PC-3 (cell line): ENCODE results near the gene CLDN24. TPM values are rescaled to one million over a fixed set of nuclear protein-coding genes. Genes with fewer than 3 reads are reported as not detected.

Source experiments
- ATAC-seq: fragments of 200-7000 bp; cut with Tn5 transposase; 2 replicates; pipeline ENCODE4 v1.9.1; 2020; ENCODE audit warnings: mild to moderate bottlenecking, moderate library complexity
- BruUV-seq: library from RNA; stranded (reverse); fragments of 400-500 nt; replicated peaks from 2 replicates; lab custom pipeline; 2021; lab: Mats Ljungman, UMichigan
- CTCF ChIA-PET: fragments of 300-600 bp; sonication (Branson Sonifier 250); formaldehyde crosslinking; loops from one replicate; lab custom pipeline; 2022; ENCODE audit warnings: antibody characterized with exemption; lab: Charles Lee
- POLR2A ChIA-PET: fragments of 300-600 bp; sonication (Branson Sonifier 250); formaldehyde crosslinking; loops from one replicate; lab custom pipeline; 2022; ENCODE audit warnings: antibody characterized with exemption; ENCODE audit not compliant: unreplicated experiment; lab: Charles Lee
- DNase-seq: peaks from one replicate; pipeline ENCODE4 v3.0.0-alpha.2; 2015
- H2AFZ ChIP-seq: fragments of 300-600 bp; sonication (generic); 2 replicates; pipeline ENCODE4 v1.6.0; 2016; ENCODE audit warnings: antibody characterized with exemption, low read length
- H3F3A ChIP-seq: fragments of 300-600 bp; sonication (generic); one replicate; pipeline ENCODE4 v1.6.0; 2017; ENCODE audit warnings: antibody characterized with exemption, low read length, control low read depth, mild to moderate bottlenecking; ENCODE audit not compliant: unreplicated experiment
- H3K27ac ChIP-seq: fragments of 300-600 bp; sonication (generic); 2 replicates; pipeline ENCODE4 v1.5.1; 2016; ENCODE audit warnings: mild to moderate bottlenecking, low read length
- H3K27me3 ChIP-seq: fragments of 300-600 bp; sonication (generic); 2 replicates; pipeline ENCODE4 v1.6.1; 2016; ENCODE audit warnings: low read length, mixed read lengths
- H3K36me3 ChIP-seq: fragments of 300-600 bp; sonication (generic); 2 replicates; pipeline ENCODE4 v1.6.1; 2016; ENCODE audit warnings: low read depth, mixed run types, low read length, mixed read lengths
- H3K4me1 ChIP-seq: fragments of 300-600 bp; sonication (generic); 2 replicates; pipeline ENCODE4 v1.5.1; 2016; ENCODE audit warnings: low read length; ENCODE audit not compliant: insufficient read depth
- H3K4me2 ChIP-seq: fragments of 300-600 bp; sonication (generic); 2 replicates; pipeline ENCODE4 v1.6.0; 2016; ENCODE audit warnings: low read length
- H3K4me3 ChIP-seq: fragments of 300-600 bp; sonication (generic); 2 replicates; pipeline ENCODE4 v1.5.1; 2016; ENCODE audit warnings: mild to moderate bottlenecking, low read length, mixed read lengths
- H3K79me2 ChIP-seq: fragments of 300-600 bp; sonication (generic); 2 replicates; pipeline ENCODE4 v1.6.1; 2017; ENCODE audit warnings: low read length, mixed read lengths
- H3K9ac ChIP-seq: fragments of 300-600 bp; sonication (generic); 2 replicates; pipeline ENCODE4 v1.6.0; 2016; ENCODE audit warnings: mild to moderate bottlenecking, low read length
- H3K9me2 ChIP-seq: fragments of 300-600 bp; sonication (generic); replicated peaks from 2 replicates; pipeline ENCODE4 v1.6.1; 2016; ENCODE audit warnings: mixed run types, low read length, mixed read lengths
- H3K9me3 ChIP-seq: fragments of 300-600 bp; sonication (generic); 2 replicates; pipeline ENCODE4 v1.6.1; 2016; ENCODE audit warnings: low read length, mixed read lengths
- H4K20me1 ChIP-seq: fragments of 300-600 bp; sonication (generic); 2 replicates; pipeline ENCODE4 v1.6.1; 2016; ENCODE audit warnings: low read length, mixed read lengths
- CTCF ChIP-seq: fragments of 300-600 bp; sonication (generic); conservative IDR thresholded peaks from 2 replicates; pipeline ENCODE4 v1.5.1; 2017; ENCODE audit warnings: antibody characterized with exemption, low read depth, mild to moderate bottlenecking, low read length
- EZH2 ChIP-seq: fragments of 300-600 bp; sonication (generic); IDR thresholded peaks from one replicate; pipeline ENCODE4 v1.6.1; 2017; ENCODE audit warnings: antibody characterized with exemption, mild to moderate bottlenecking, low read length; ENCODE audit not compliant: unreplicated experiment
- EZH2phosphoT487 ChIP-seq: fragments of 300-600 bp; sonication (generic); IDR thresholded peaks from 2 replicates; pipeline ENCODE4 v1.6.1; 2018; ENCODE audit warnings: mild to moderate bottlenecking, antibody characterized with exemption, low read length, borderline replicate concordance
- intact Hi-C: fragments of 100-400 bp; cut with micrococcal nuclease; formaldehyde crosslinking; loops from 2 replicates; pipeline ENCODE4 v1.9.0; 2023
- total RNA-seq: library from RNA; depleted of rRNA; stranded (reverse); fragments of >200 nt; gene quantifications from 2 replicates; pipeline ENCODE4 v1.2.3, GENCODE V29; 2014

CLDN24 gene
- total RNA-seq, 1 experiment from 2014 or later: not detected

DNA sequence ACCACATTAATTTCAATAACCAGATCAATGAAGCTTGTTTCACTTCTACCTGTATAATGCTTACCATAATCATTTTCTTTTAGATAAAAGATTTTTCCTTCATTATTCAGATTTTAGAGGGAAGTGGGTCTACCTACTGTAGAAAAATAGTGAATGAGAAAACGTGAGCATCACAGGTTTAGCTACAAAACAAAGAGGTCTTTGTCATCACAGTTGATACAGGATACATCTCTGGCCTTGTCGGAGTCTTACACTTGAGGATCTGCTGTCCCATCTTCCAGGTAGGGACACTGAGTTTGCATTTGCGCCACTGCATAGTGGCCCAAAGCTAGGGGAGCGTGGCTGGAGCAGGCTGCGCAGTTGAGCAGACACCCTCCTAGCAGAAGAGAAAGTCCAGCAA, 710 bp downstream of the CLDN24 start:
- no peak overlapping the region for H3K27ac ChIP-seq
- CTCF ChIA-PET: no interaction called here
- peaks cover 8% of the 10 kb centered on the region for H3K9me3 ChIP-seq
- no peaks in the 10 kb centered on the region for H3K27me3 ChIP-seq
- no peak for TF ChIP-seq CTCF
- no peak for TF ChIP-seq EZH2phosphoT487
- TF ChIP-seq EZH2: no peak
- no peaks in the 10 kb centered on the region for H4K20me1 ChIP-seq
- POLR2A ChIA-PET: no interaction called here
- no peak overlapping the region for H3K4me3 ChIP-seq
- no peak overlapping the region for H3K4me2 ChIP-seq
- H3F3A ChIP-seq: no peaks in the 10 kb centered on the region
- no peak overlapping the region for H3K9ac ChIP-seq
- ATAC-seq (no peak), DNase-seq (no peak)
- H3K9me2 ChIP-seq: no peaks in the 10 kb centered on the region
- no peak overlapping the region for H2AFZ ChIP-seq
- H3K79me2 ChIP-seq: no peaks in the 10 kb centered on the region
- intact Hi-C loops: no loop called here
- BruUV-seq: no TSS peak
- H3K36me3 ChIP-seq: no peaks in the 10 kb centered on the region; the same call in 1 of the 2 replicates
- no peaks in the 10 kb centered on the region for H3K4me1 ChIP-seq

DNA sequence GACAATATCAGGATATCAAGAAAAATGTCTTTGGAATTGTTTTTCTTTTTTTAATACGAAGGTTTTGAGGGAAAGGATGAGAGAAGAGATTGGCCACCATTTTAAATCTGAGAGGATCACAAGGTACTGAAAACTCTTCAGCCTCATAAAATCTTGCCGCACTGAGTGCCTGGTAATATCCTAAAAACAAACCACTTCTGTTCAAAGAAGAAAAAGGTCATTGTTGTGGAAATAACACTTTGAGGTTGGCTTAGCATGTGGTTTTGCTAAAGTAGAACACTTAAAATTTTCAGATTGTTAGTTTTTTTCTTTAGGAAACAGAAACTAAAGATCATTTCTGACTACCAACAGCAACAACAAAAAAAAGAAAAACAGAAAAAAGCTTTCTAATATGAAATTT, 1.1 kb downstream of the CLDN24 start:
- Histone ChIP-seq H3K27me3 (no peaks in the 10 kb centered on the region), H3K36me3 (no peaks in the 10 kb centered on the region; the same call in 1 of the 2 replicates), H3K4me3 (no peak overlapping the region), H3K4me2 (no peak overlapping the region), H3K9me3 (peaks cover 7% of the 10 kb centered on the region), H3K79me2 (no peaks in the 10 kb centered on the region), H2AFZ (no peak overlapping the region), H3K9me2 (no peaks in the 10 kb centered on the region), H4K20me1 (no peaks in the 10 kb centered on the region), H3K4me1 (no peaks in the 10 kb centered on the region), H3F3A (no peaks in the 10 kb centered on the region), H3K27ac (no peak overlapping the region), H3K9ac (no peak overlapping the region)
- POLR2A ChIA-PET: no interaction called here
- TF ChIP-seq CTCF: no peak
- no peak for TF ChIP-seq EZH2
- TF ChIP-seq EZH2phosphoT487: no peak
- intact Hi-C loops: no loop called here
- no peak for ATAC-seq
- no TSS peak for BruUV-seq
- no peak for DNase-seq
- CTCF ChIA-PET: no interaction called here

DNA sequence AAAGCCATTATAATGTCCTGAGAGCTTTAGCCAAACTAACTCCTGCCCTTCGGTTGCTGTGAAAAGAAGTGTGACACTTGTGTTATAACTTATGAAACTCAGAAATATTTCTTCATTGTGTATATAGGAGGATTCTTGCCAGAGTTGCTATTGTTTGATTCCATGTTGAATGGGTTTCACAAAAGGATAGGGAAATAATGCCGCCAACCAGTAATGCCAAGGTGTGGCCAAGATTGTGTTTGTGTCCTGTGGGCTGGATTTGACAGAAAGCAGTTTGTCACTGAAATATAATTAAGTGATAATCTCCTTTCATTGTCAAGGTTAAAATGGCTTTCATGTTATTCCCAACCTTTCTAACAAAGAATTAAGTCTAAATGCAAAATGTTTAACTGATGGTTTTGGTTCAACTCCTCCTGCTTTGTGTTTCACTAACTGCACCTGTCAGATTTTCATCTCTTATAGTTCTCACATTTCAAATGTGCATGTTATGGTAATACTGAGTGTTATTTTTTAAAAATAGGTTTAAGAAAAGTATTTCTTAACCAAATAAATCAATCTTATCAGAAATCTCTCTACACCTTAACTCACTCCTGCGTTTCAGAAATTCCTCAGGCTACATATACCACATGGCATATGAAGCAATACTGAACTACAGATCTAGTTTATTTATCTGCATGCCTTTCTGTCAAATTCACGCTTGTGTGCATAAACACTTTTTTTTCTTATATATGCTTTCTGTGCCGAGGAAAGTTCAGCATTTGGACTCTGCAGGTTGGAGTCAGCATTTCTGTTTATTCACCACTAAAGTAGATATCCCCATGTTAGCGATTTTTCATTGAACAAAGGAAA, 1.8 kb downstream of the CLDN24 start, which contains the start of gene CLDN22:
Gene CLDN22 (minus strand): TSS at position 66 of the 849 bp plus-strand sequence. CDS start 58 bp downstream, at position 8.
- intact Hi-C loops: no loop called here
- Histone ChIP-seq H3K9ac (no peak within 1 kb of the TSS), H3K9me3 (peaks cover 1% of the 10 kb centered on the region), H3K4me1 (no peaks in the 10 kb centered on the region), H3K9me2 (no peaks in the 10 kb centered on the region), H4K20me1 (no peaks in the 10 kb centered on the region), H3F3A (no peaks in the 10 kb centered on the region), H3K27me3 (no peaks in the 10 kb centered on the region), H3K36me3 (no peaks in the 10 kb centered on the region; the same call in 1 of the 2 replicates), H3K4me2 (no peak within 1 kb of the TSS), H3K27ac (no peak within 1 kb of the TSS), H3K4me3 (no peak within 1 kb of the TSS), H2AFZ (no peak within 1 kb of the TSS), H3K79me2 (no peaks in the 10 kb centered on the region)
- ChIA-PET POLR2A (no interaction called here), CTCF (no interaction called here)
- ATAC-seq: no peak
- DNase-seq: no peak
- no peak for TF ChIP-seq EZH2phosphoT487
- no peak for TF ChIP-seq CTCF
- no peak for TF ChIP-seq EZH2
- no TSS peak for BruUV-seq
